ENCODE results near the gene ABHD6.
"Not testable (repeated sequence)": the region's sequence is repeated elsewhere in the genome, so short reads cannot be mapped to it uniquely, and the experiment has no call there.

Gene ABHD6

DNA sequence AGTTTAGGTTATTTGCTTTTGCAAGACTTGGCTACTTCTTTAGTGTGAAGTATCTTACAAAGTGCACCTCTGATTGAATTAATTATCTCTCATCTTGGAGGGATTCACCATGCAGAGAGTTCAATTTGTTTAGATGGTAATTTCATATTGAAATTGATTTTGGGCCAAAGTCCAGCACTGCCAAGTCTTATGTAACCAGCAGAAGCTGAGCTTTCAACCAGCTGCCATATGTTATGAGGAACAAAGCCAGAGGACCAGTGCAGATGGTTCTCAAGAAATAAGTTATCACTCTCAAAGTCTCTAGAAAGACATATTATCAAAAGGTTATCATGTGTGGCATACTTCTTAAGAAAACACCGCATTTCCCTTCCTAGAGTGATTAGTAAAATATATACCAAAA, 29.0 kb downstream of the ABHD6 start:
- Histone ChIP-seq H3K9me2 (replicated peaks; ENCODE audit: insufficient read depth, low read length) (no peaks in the 10 kb centered on the region), H3F3A (ENCODE audit: insufficient read depth, low read length) (no peaks in the 10 kb centered on the region), H3K9me3 (replicated peaks; ENCODE audit: insufficient read depth, low read length) (no peaks in the 10 kb centered on the region), H3K4me3 (ENCODE audit: low read length) (no peak overlapping the region), H3K27me3 (replicated peaks; ENCODE audit: insufficient read depth, low read length) (no peaks in the 10 kb centered on the region), H3K9ac (ENCODE audit: low read length) (no peak overlapping the region), H2AFZ (ENCODE audit: low read length) (no peak overlapping the region), H3K36me3 (replicated peaks; ENCODE audit: insufficient read depth, low read length) (no peaks in the 10 kb centered on the region), H4K20me1 (ENCODE audit: insufficient read depth, low read length) (no peaks in the 10 kb centered on the region), H3K27ac (ENCODE audit: low read length) (no peak overlapping the region), H3K4me1 (ENCODE audit: low read length) (no peaks in the 10 kb centered on the region), H3K79me2 (ENCODE audit: low read length) (no peaks in the 10 kb centered on the region), H3K4me2 (ENCODE audit: low read depth, low read length) (no peak overlapping the region)
- TF ChIP-seq EZH2 (optimal IDR thresholded peaks at IDR 0.05; ENCODE audit: low read depth, low read length), result no peak
- no peak for DNase-seq

DNA sequence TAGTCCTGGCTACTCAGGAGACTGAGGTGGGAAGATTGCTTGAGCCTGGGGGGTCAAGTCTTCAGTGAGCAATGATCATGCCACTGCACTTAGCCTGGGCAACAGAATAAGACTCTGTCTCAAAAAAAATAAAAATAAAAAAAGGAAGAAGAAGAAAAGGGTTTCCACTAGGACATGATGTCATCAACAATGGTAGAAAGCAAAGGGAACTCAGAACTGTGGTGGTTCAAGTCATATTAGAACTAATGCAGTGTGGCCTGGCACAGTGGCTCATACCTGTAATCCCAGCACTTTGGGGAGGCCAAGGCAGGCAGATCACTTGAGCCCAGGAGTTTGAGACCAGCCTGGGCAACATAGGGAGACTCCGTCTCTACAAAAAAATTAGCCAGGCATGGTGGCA, 30.0 kb downstream of the ABHD6 start:
- not testable (repeated sequence) for H3F3A ChIP-seq (ENCODE audit: insufficient read depth, low read length); H4K20me1 ChIP-seq (ENCODE audit: insufficient read depth, low read length); H3K4me3 ChIP-seq (ENCODE audit: low read length); H3K4me1 ChIP-seq (ENCODE audit: low read length); H3K9me3 ChIP-seq (replicated peaks; ENCODE audit: insufficient read depth, low read length); H3K9ac ChIP-seq (ENCODE audit: low read length); DNase-seq; H2AFZ ChIP-seq (ENCODE audit: low read length); H3K9me2 ChIP-seq (replicated peaks; ENCODE audit: insufficient read depth, low read length); H3K36me3 ChIP-seq (replicated peaks; ENCODE audit: insufficient read depth, low read length); H3K4me2 ChIP-seq (ENCODE audit: low read depth, low read length); H3K79me2 ChIP-seq (ENCODE audit: low read length); H3K27ac ChIP-seq (ENCODE audit: low read length); H3K27me3 ChIP-seq (replicated peaks; ENCODE audit: insufficient read depth, low read length)

DNA sequence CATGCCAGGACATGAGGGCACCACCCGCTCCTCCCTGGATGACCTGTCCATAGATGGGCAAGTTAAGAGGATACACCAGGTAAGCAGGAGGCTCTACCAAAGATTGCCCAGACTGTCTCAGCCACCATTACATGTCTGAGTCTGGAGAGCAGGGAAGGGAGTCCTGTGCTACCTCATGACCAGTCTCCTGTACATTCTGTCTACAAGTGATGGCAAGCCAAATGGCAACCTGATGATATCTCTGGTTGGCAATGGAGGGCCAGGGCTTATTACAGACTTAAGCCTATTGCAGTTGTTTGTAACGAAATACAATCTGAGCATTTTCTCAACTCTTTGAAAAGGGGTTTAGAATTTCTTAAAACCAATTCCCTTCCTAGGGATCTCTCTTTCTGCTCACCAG, 31.8 kb downstream of the ABHD6 start:
- no peaks in the 10 kb centered on the region for H3K27me3 ChIP-seq (replicated peaks; ENCODE audit: insufficient read depth, low read length)
- TF ChIP-seq EZH2 (optimal IDR thresholded peaks at IDR 0.05; ENCODE audit: low read depth, low read length) (no peak), EZH2phosphoT487 (IDR thresholded peaks at IDR 0.05; ENCODE audit: low read length) (no peak)
- TF ChIP-seq, protein P1, sequence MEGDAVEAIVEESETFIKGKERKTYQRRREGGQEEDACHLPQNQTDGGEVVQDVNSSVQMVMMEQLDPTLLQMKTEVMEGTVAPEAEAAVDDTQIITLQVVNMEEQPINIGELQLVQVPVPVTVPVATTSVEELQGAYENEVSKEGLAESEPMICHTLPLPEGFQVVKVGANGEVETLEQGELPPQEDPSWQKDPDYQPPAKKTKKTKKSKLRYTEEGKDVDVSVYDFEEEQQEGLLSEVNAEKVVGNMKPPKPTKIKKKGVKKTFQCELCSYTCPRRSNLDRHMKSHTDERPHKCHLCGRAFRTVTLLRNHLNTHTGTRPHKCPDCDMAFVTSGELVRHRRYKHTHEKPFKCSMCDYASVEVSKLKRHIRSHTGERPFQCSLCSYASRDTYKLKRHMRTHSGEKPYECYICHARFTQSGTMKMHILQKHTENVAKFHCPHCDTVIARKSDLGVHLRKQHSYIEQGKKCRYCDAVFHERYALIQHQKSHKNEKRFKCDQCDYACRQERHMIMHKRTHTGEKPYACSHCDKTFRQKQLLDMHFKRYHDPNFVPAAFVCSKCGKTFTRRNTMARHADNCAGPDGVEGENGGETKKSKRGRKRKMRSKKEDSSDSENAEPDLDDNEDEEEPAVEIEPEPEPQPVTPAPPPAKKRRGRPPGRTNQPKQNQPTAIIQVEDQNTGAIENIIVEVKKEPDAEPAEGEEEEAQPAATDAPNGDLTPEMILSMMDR (IDR thresholded peaks at IDR 0.05; ENCODE audit: low read length), result no peak
- H3K27ac ChIP-seq (ENCODE audit: low read length), result no peak overlapping the region
- H3K9me2 ChIP-seq (replicated peaks; ENCODE audit: insufficient read depth, low read length), result no peaks in the 10 kb centered on the region
- no peaks in the 10 kb centered on the region for H3K9me3 ChIP-seq (replicated peaks; ENCODE audit: insufficient read depth, low read length)
- no peaks in the 10 kb centered on the region for H3F3A ChIP-seq (ENCODE audit: insufficient read depth, low read length)
- H3K4me3 ChIP-seq (ENCODE audit: low read length), result no peak overlapping the region
- no peaks in the 10 kb centered on the region for H3K79me2 ChIP-seq (ENCODE audit: low read length)
- no peaks in the 10 kb centered on the region for H4K20me1 ChIP-seq (ENCODE audit: insufficient read depth, low read length)
- H2AFZ ChIP-seq (ENCODE audit: low read length), result no peak overlapping the region
- H3K36me3 ChIP-seq (replicated peaks; ENCODE audit: insufficient read depth, low read length), result no peaks in the 10 kb centered on the region
- no peaks in the 10 kb centered on the region for H3K4me1 ChIP-seq (ENCODE audit: low read length)
- H3K9ac ChIP-seq (ENCODE audit: low read length), result no peak overlapping the region
- no peak for DNase-seq
- H3K4me2 ChIP-seq (ENCODE audit: low read depth, low read length), result no peak overlapping the region

DNA sequence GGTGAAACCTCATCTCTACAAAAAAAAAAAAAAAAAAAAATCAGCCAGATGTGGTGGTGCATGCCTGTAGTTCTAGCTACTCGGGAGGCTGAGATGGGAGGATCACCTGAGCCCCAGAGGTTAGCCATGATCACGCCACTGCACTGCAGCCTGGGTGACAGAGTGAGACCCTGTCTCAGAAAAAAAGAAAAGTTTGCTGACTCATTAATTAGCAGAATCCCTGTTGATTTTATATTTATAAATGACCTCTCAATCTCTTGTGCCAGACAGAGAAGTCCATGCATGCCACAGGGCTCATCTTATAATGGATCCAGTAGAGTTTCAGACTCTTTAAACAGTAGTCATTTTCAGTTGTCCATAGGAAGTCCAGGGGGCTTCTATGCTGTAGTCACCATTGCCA, 32.9 kb downstream of the ABHD6 start:
- no peaks in the 10 kb centered on the region for H4K20me1 ChIP-seq (ENCODE audit: insufficient read depth, low read length)
- no peak overlapping the region for H2AFZ ChIP-seq (ENCODE audit: low read length)
- H3K27me3 ChIP-seq (replicated peaks; ENCODE audit: insufficient read depth, low read length), result no peaks in the 10 kb centered on the region
- H3K4me2 ChIP-seq (ENCODE audit: low read depth, low read length), result no peak overlapping the region
- no peak overlapping the region for H3K4me3 ChIP-seq (ENCODE audit: low read length)
- DNase-seq, result no peak
- no peaks in the 10 kb centered on the region for H3K9me2 ChIP-seq (replicated peaks; ENCODE audit: insufficient read depth, low read length)
- no peaks in the 10 kb centered on the region for H3K4me1 ChIP-seq (ENCODE audit: low read length)
- no peak overlapping the region for H3K27ac ChIP-seq (ENCODE audit: low read length)
- no peak overlapping the region for H3K9ac ChIP-seq (ENCODE audit: low read length)
- H3K36me3 ChIP-seq (replicated peaks; ENCODE audit: insufficient read depth, low read length), result no peaks in the 10 kb centered on the region
- TF ChIP-seq, protein P1 (IDR thresholded peaks at IDR 0.05; ENCODE audit: low read length), result no peak
- TF ChIP-seq EZH2 (optimal IDR thresholded peaks at IDR 0.05; ENCODE audit: low read depth, low read length), result no peak
- no peak for TF ChIP-seq EZH2phosphoT487 (IDR thresholded peaks at IDR 0.05; ENCODE audit: low read length)
- H3F3A ChIP-seq (ENCODE audit: insufficient read depth, low read length), result no peaks in the 10 kb centered on the region
- H3K9me3 ChIP-seq (replicated peaks; ENCODE audit: insufficient read depth, low read length), result no peaks in the 10 kb centered on the region
- no peaks in the 10 kb centered on the region for H3K79me2 ChIP-seq (ENCODE audit: low read length)

Data from MM.1S (cell line).